Epithelial cell of proximal tubule (primary cell): Measurements from ENCODE around the gene AWAT1. TPM values are rescaled to one million over a fixed set of nuclear protein-coding genes. Genes with fewer than 3 reads are reported as not detected.
"Not testable (repeated sequence)": the region's sequence is repeated elsewhere in the genome, so short reads cannot be mapped to it uniquely, and the experiment has no call there.

Experiments
- DNase-seq: peaks from one replicate; pipeline ENCODE4 v3.0.0-alpha.2; 2011; ENCODE audit warnings: low read depth
- H3K4me3 ChIP-seq: 2 replicates; pipeline ENCODE4 v1.5.1; 2011; ENCODE audit warnings: low read depth, mild to moderate bottlenecking, low read length
- total RNA-seq: library from RNA; depleted of rRNA; stranded (reverse); fragments of >200 nt; gene quantifications from 2 replicates; pipeline ENCODE4 v1.2.3, GENCODE V29; 2015
- TF ChIP-seq, protein P1 (sequence below): conservative IDR thresholded peaks from 2 replicates; pipeline ENCODE4 v1.5.1; 2012; ENCODE audit warnings: low read depth, mild to moderate bottlenecking, low read length

The AWAT1 gene
- total RNA-seq = not detected in 2 replicates

DNA sequence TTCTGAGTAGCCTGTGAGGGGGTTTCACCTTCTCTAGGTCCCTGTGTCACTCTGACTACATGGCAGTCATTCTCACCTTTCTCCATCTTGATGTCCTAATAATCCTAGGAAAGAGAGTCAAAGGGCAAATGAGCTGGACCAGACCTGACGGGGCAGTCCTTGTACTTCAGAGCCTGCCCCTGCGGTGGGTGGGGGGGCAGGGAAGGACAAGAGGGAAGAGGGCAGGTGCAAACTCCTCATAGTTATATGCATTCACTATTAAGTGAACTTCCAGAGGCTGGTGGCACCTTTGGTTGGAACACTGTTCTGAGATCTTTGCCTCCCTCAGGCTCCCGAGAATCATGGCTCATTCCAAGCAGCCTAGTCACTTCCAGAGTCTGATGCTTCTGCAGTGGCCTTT, at the start of gene AWAT1:
AWAT1 (plus strand) TSS at position 301 of the 400 bp plus-strand sequence; CDS start at position 342, 41 bp downstream.
- DNase-seq = no peak
- H3K4me3 ChIP-seq = no peak within 1 kb of the TSS
- TF ChIP-seq, protein P1, sequence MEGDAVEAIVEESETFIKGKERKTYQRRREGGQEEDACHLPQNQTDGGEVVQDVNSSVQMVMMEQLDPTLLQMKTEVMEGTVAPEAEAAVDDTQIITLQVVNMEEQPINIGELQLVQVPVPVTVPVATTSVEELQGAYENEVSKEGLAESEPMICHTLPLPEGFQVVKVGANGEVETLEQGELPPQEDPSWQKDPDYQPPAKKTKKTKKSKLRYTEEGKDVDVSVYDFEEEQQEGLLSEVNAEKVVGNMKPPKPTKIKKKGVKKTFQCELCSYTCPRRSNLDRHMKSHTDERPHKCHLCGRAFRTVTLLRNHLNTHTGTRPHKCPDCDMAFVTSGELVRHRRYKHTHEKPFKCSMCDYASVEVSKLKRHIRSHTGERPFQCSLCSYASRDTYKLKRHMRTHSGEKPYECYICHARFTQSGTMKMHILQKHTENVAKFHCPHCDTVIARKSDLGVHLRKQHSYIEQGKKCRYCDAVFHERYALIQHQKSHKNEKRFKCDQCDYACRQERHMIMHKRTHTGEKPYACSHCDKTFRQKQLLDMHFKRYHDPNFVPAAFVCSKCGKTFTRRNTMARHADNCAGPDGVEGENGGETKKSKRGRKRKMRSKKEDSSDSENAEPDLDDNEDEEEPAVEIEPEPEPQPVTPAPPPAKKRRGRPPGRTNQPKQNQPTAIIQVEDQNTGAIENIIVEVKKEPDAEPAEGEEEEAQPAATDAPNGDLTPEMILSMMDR = no peak

DNA sequence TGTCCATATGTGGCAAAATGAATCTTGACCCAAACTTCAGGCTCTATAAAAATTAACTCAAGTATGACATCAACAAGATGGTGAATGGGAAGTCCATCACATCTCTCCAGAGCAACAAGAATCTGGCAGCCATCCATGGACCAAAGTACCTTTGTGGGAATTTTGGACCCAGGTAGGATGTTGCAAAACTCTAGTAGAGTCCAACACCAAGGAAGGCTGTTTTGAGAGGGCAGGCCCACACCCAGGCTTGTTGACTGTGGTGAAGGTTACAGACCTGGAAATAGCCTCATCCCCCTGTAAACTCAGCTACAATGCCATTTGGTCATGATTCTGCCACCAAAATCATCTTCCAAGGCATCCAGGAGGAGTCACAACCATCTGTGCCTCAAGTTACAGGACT, 44.2 kb upstream of the AWAT1 start:
- TF ChIP-seq, protein P1 = no peak
- H3K4me3 ChIP-seq = no peak overlapping the region
- no peak for DNase-seq

DNA sequence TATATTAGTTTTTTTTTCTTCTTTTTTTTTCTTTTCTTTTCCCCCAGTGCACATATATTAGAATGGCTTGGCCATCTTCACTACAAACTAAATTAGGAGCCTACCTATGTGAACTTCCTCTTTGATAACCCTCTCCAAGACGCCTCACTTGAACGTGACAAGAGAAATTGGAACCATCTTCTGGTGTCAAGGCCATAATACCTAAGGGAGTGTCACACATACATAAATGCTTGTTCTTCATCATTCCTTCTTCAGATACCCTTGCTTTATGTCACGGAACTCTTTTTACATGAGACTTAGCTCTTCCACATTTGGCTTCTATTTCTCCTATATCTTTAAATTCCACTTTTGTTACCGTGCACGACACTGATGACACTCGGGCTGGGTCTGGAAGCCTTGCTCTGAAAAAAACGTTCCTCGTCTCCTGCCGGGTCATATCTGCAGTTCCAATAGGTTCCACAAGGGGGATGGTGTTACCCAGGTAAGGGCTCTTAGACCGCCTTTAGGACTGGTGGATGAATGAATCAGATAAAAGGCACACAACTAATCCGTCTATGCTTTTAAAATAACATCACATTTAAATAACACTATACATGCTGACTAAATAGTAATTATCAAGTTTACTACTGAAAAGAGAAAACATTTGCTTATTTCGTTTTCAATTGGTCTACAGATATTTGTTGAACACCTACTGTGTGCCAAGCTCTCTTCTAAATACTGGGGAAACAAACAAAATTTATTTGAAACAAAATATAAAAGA, 37.3 kb upstream of the AWAT1 start:
- H3K4me3 ChIP-seq = no peak overlapping the region
- peak; percentile 18 for DNase-seq
- TF ChIP-seq, protein P1 = peak; percentile 74

DNA sequence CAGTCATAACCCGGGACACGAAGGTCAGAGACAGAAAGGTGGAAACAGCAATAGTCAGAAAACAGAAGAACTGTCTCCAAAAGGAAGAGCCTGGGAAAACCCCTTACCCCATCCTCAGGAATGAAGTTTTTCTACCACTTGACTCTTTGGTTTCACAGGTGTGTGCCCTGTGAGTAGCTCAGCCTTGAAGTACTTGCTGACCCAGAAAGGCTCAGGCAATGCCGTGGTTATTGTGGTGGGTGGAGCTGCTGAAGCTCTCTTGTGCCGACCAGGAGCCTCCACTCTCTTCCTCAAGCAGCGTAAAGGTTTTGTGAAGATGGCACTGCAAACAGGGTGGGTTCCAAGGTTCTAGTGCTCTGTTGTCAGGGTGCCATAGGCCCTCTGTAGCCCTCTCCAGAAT, 32.7 kb upstream of the AWAT1 start:
- TF ChIP-seq, protein P1 = no peak
- no peak overlapping the region for H3K4me3 ChIP-seq
- no peak for DNase-seq

DNA sequence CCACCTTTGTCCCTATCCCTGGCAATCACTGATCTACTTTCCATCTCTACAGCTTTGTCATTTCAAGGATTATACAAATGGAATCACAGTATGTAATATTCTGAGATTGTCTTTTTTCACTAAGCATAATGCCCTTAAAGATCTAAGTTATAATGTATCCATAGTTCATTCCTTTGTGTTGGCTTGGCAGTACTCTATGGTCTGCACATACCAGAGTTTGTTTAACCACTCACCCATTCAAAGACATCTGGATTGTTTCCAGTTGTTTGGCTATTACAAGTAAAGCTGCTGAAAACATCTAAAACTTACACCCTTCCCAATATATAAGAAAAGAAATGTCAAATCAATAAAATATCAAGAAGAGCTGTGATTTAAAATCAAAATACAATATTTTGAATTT, 26.0 kb upstream of the AWAT1 start:
- H3K4me3 ChIP-seq = no peak overlapping the region
- no peak for DNase-seq
- TF ChIP-seq, protein P1 = no peak

DNA sequence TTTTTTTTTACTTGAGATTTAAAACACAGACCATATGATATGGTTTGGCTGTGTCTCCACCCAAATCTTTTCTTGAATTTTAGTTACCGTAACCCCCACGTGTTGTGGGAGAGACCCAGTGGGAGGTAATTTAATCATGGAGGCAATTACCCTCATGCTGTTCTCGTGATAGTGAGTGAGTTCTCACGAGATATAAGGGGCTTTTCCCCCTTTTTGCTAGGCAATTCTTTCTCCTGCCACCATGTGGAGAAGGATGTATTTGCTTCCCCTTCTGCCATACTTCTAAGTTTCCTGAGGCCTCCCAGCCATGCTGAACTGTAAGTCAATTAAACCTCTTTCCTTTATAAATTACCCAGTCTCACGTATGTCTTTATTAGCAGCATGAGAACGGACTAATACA, 24.9 kb upstream of the AWAT1 start:
- H3K4me3 ChIP-seq, DNase-seq: not testable (repeated sequence)

DNA sequence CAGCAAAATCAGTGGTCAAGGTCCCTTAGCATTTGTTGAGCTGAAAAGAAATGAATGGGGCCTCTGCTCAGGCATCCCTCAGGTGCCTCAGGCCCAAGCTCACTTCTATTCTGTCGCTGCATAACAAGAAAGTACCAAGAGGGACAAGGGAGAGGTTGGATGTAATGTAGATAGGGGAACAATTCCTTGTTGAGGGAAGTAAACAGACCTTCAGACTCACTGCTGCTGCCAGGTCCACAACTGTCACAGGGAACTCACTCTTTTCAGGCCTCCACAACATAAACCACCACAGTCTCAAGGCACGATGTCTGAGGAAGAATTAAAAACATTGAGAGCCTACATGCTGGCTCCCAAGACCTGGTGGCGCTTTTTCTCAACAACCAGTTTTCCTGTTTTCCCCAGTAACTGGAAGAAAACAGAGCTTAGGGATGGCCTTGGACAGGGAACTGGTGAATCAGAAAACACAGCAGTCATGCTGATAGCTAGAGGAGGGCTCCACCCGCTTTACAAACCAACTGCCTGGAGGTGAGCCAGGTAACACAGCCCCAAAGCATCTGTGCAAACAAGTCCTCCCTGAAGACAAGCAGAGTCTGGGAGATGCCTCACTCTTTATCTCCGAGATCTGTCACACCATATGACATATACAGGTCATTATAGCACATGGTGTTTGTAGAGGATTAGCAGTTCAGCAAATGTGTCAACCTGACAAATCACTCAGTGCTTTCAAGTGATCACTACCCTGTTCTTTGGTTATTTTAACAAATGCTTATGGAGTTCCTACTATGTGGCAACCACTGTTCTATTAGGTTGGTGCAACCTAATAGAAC, 14.3 kb upstream of the AWAT1 start:
- DNase-seq = no peak
- no peak overlapping the region for H3K4me3 ChIP-seq
- TF ChIP-seq, protein P1 = no peak
